GM19455 (cell line): ENCODE measurements around the gene CPS1.

Experiments used
- ATAC-seq: cut with Tn5 transposase; IDR thresholded peaks from one replicate; pipeline ENCODE4 v1.9.1; 2021; ENCODE audit not compliant: unreplicated experiment

The CPS1 gene

DNA sequence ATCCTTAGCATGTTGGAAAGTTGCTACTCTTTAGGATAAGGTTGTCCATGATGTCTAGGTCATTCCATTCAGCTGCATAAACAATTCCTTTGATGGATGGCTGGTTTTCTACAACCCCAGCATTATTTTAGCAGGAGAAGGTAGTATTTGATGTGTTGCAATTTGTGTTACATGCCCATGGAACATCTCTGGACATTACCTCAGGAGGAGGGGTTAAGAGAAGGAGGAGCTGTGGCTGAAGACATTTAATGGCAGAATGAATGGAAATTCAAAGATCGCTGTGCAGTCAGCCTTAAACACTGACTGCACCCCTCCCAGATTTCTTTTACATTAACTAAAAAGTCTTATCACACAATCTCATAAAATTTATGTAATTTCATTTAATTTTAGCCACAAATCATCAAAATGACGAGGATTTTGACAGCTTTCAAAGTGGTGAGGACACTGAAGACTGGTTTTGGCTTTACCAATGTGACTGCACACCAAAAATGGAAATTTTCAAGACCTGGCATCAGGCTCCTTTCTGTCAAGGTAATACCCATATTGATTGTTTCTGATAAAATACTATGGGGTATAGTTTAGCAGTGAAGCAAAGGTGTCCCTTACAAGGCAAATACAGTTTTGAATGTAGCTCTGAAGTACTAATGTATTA lies at the start of gene CPS1:
Gene CPS1, plus strand, starts transcription at position 271 of the 652 bp plus-strand sequence. Its CDS starts 135 bp downstream, at position 406.
- ATAC-seq = no peak

DNA sequence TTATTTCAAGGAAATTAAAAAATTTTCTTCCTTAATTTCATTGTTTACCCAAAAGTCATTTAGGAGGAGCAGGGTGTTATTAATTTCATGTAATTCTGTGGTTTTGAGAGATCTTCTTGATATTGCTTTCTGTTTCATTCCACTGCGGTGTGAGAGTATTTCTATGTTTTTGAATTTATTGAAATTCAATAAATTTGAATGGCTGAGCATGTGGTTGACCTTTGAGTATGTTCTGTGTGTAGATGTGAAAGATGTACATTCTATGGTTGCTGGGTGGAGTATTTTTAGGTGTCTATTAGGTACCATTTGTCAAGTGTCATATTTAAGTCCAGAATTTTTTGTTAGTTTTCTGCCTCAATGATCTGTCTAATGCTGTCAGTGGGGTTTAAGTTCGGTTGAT lies 40.5 kb upstream of the CPS1 start:
- ATAC-seq = no peak

DNA sequence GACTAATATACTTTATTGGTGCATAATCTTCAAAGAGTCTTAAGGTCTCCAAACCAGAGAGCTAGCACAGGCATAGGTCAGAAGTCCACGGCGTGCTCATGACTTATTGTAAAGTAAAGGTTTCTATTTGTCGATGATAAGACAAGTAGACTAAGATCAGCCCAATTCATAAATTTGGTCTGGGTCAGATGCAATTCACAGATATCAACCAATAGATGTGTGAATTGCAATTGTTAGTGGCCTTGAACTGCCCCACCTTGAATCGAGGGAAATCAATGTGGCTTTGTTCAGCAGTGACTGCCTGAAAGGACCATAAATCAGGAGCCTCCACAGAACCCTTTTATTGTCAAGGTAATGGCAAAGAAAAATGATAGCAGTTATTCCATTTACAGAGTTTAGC lies 39.1 kb upstream of the CPS1 start:
- no peak for ATAC-seq

DNA sequence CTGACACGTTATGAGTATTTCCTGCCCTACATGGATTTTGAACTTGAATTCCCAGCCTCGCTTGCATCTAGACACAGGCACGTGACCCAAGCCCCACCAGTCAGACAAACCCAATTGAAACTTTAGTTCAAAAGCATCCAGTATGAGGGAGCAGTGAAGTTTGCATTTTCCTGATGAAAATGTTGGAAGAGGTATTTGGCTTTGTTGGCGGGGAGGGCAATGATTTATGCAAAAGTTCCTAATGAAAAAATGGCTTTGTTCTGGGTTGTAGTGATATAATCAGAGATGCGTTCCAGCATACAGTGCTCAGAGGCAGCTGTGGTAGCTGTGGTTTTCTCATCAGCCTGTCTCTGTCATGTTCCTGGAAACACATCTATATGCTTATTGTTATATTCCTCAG lies 36.8 kb upstream of the CPS1 start:
- ATAC-seq = no peak

DNA sequence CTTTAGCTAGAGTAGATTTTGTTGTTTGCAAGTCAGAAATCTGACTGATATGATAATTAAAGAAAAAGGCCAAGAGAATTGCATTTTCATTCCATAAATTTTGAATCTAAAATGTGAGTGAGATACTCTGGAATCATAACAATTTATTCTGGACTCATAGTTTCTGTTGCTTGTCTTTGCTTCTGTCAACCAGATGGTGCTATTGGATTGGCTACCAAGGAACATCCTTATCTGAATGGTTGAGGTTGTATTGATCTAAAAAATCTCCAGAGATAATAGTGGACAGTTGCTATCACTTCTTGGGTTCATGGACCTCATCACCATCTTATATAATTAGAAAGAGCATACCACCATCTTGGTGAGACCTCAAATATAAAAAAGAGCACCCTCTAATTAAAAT lies 34.0 kb upstream of the CPS1 start:
- ATAC-seq = no peak

DNA sequence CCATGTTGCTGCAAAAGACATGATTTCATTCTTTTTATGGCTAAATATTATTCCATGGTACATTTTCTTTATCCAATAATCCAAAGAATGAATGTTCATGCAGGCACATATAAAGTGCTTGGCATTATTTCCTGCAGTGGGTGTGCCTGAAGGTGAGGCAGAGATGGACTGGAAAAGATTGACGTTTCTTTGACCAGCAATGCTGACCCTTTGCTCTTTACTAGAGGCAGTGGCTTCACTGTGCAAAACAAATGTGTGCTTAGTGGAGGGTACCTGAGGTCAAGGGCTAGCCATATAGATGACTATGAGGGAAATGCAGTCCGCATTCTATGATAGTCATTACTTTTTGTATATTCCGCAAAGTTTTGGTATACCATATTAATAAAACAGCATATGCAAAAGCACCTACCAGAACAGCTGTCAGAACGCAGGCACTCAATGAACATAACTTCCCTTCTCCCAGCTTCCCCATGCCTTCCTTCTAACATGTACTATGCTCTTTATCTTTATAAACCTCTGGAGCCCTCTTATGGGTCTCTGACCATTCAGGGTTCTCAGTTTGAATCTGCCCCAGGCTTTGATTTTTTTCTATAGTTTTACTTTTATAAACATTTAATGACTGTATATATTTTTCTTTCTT lies 32.6 kb upstream of the CPS1 start:
- ATAC-seq = no peak

DNA sequence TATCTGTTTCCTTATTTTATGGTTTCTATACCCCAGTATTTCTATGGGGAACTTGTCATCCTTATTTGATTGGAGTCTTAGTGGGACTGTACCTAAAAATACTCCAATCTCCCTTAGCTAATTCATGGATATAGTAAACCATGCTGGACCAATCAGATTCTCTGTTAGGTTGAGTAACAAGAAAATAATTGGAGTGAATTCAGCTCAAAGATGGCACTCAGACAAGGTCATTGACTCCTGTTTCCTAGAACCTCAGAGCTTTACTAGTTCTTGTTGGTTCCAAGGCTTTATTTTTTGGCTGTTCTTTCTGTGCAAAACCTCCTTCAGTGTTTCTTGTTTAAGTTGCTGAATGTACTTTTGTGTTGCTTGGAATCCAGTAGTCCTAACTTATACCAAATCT lies 31.9 kb upstream of the CPS1 start:
- no peak for ATAC-seq

DNA sequence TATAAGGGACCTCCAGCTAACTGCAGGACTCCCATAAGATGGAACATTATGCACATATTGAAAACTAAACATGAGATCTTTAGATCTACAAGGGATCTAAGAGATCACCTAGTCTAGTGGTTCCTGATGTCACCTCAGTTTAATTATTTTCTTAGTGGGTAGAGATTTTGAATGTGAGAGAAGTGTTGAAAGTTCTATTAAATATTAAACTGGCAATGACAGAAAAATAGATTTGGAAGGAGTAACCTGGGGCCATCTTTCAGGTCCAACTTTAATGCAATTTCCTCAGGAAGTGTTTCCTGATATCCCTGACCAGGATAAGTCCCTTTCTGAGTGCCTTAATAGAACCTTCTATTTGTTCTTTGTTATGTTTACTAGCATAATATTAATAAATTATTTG lies 29.1 kb upstream of the CPS1 start:
- no peak for ATAC-seq

DNA sequence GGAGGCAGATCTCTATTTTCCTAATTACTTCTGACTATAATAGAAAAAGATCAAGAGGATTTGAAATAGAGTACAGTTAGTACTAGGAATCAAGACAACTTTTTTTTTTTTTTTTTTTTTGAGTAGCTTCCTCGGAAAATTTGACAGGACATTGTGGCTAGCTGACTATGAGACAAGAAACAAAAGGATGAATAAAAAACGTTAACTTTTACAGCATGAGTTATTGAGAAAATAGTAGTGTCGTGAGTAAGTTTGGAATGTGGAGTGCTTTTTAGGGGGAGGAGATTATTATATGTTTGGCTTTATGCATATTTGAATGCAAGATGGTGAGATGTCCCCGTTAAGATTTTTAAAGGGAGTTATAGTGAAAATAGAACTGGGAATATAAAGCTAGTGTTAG lies 27.7 kb upstream of the CPS1 start:
- ATAC-seq = no peak

DNA sequence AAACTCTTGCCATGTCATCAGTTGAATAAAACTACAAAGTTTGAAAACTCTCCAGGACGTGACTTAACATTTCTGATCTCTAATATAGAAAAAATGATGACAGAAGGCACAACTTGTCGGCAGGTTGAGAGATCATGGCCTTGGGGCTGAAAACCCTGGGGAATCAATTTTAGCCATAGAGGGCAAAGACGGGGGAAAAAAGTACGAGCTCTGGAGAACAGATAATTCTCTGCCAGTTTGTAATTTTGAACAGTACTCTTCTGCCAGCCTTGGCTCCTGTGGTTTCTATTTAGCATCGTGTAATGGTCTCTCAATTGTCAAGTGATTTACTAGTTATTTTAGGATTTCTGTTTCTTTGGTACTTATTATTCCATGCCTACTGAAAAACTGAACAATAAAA lies 25.3 kb upstream of the CPS1 start:
- no peak for ATAC-seq

DNA sequence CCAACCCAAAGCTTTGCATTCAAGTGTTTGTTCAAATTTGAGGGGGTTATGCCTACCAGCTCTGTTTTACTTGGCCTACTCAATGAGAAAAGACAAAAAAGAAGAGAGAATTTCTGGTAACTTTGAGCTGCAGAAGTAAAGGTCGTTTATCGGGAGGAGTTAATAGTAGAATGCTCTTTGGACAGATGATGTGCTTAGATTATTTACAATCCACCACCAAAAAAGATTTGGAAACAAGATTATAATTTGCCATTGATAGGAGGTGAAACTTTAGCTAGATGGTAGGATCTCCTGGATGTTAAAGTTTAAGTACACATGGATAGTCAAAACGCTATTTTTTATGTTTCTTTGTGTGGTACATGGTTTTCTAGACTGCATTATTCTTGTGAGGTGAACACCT lies 24.9 kb upstream of the CPS1 start:
- ATAC-seq = no peak

DNA sequence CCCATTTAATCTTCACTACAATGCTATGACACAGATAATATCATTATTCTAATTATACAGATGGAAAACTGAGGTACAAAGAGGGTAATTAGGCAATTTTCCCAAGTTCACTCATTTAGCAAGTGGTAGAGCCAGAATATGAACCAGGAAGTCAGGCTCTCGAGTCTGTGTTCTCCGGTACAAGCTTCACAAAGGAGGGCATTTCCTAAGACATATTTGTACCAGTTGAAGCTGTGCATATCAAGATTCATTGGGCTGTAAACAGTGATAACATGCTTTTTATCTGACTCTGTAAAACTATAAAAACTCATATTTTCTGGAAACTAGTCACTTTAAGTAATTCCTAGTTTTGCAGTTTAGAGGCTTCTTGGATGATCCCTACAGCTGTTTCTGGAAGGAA lies 23.0 kb upstream of the CPS1 start:
- ATAC-seq = no peak

DNA sequence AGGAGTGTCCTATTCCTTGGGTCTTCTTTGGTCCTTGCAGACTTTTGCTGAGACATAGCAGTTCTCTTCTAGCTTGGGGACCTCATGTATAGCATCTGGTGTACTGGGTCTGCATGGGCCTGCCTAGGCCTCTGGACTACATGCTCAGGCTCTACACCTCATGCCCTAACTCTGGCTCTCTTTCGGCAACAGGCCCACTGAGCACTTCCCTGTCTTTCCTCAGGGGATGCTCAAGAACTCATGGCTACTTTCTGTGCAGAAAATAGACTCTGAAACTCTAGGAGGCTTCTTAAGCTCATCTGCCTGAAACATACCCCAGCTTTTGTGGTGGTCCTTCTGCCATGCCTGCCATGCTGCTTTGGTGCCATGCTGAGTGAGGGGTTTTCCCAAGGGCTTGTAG lies 21.5 kb upstream of the CPS1 start:
- ATAC-seq = no peak

DNA sequence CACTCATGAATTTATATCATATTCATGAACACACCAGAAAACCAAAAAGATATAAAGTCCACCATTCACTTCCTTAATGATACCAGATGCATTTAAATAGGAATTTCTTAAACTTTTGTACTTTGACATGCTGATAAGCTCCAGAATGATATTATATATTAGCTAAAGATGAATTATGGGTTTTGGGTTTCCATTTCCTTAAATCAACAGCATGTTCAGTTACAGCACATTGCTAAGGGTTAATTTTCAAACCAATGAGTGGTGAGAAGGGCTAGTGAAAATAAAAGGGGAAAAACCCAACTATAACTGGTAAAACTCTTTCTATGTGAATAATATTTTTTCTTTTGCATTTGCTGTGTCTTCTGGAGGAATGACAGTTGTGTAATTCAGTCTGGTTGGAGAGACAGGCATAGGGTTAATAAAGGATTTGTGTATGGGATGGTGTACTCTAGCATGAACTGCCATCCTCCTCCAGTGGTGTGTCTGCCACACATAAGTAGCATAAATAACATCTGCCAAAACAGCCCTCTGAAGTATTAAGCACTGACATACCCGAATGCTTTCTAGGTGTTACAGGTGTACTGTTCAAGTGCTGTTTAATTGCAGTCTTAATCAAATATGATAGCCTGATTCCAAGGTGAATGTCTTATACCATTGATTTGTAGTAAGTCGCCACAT lies 19.3 kb upstream of the CPS1 start:
- ATAC-seq = no peak

DNA sequence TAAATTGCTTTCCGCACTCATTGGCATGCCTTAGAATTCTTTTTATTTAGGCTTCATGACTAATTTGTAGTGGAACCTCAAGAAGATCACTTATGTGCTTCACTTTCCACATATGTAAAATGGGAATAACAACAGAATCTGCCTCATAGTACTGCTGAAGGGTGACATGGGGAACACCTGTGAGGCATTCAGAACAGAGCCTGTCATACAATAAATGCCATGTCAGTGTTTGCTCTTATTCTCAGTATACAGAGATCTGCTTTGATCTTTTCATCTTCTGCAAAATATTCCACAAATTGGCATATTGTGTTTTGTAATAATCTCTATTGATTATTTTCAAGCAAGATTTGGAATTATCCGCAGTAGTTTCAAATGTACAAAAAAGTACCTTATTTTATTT lies 17.4 kb upstream of the CPS1 start:
- no peak for ATAC-seq

DNA sequence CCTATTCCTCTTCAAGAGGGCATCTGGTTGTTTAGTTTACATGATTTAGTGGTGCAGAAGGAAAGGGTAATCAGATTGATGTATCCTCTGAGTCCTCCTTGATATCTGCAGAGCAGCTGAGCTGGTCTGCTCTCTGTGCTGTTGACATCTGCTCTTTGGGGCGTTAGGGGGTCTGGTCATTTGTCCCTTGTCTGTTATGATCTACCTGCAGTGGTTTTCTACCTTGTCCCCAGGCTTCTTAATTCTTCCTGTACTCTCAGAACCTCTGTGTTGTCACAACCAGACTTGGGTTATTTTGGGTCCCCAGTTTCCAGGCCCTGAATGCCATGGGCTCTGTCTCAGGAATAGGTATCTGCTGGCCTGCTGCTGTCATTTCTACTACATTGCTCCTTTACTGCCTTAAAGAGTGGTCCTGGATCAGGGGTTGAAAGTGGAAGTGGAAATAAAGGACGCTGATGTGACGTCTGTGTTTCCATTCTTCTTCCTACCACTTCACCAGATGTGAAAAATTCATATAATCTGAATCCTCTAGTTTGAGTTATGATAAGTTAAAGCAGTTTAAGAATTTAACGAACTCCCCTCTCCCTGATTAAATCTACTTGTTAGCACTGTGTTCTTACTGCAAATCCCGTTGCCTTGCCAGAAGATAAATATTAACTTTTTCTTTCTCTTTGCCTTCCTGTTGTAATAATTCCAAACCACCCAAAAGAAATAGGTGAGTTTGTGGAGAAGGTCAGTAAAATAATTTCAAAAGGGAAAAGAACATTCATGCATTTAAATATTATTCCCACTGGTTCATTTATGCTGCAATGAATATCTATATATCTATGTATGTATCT lies 16.6 kb upstream of the CPS1 start:
- ATAC-seq = no peak

DNA sequence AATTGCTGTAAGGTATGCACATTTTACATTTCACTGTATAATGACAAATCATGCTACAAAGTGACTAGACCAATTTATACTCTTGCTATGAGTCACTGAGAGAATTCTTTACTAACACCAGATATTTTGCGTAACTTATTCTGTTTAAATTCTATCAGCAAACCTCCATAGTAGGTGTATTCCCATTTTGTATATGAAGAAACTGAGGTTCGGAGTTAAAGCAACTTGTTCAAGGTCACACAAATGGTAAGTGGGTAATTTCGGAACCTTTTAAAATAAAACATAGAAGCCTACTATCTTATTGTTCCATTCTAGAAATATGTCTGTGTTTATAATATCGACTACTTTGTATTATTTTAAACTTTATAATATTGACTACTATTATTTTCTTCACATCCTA lies 15.9 kb upstream of the CPS1 start:
- ATAC-seq = no peak

DNA sequence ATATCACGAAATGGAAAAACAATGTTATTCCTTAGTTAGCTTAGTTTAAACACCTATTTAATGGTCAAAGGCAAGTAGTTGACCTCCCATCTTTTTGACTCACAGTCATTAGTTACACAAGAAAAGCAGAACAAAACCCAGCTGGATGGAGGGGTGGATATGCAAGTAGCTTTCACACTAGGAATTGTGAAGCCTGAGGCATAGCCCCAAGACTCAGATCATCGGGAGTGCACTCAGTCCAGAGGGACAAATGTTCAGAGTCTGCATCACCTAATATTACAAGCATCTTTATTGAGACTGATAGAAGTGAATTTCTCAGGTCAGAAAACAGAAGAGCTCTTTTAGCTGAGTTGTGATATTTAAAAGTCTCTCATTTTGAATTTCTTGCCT lies 15.5 kb upstream of the CPS1 start:
- ATAC-seq = no peak

DNA sequence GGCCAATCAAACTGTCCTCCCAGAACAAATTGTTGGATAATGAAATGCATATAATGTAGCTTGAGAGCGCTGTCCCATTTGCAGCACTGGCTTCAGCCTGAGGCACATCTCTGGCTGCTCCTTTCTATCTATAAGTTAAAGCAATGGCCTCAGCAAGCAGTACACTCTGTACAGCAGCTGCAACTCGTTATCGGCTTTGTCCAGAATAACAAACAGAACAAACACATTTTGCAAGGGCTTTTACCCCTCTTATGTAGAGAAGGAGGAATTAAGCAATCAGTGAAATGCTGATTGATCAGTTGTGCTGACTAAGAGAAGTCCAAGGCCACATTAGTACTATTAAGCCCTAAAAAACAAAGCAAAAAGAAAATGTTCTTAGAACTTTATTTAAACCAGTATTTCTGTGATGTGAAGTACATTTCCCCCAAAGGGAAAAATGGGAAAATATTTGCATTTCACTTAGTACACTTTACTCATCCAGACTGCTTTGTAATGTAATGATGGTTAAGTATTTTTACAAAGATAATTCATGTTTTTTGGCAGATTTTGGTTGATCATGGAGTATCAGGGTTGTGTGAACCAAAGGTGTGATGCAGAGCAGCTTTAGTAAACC lies 15.0 kb upstream of the CPS1 start:
- no peak for ATAC-seq

DNA sequence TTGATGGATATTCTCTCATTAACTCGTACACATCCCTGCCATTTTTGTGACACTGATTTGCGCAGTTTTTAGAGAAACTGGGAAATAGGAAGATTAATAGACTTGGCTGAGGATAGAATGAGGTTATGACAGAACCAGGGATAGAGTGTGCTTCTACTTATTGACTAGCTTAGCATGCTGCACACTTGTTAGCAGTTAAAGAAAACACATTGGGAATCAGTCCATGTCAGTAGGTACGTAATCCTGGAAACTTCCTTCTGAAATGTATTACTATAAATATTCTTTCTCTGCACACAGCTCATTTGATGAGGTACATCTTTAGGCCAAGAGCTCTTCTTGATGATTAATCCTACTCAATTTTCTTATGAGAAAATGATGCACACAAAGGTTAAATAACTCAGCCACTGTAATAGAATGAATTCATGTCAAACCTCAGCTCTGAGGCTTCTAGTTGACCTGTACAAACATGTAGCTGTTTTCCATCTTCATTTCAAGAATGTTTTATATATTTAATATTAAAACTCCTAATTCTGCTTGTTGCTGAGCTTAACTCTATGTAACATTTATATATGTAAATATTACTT lies 12.3 kb upstream of the CPS1 start:
- ATAC-seq = no peak

DNA sequence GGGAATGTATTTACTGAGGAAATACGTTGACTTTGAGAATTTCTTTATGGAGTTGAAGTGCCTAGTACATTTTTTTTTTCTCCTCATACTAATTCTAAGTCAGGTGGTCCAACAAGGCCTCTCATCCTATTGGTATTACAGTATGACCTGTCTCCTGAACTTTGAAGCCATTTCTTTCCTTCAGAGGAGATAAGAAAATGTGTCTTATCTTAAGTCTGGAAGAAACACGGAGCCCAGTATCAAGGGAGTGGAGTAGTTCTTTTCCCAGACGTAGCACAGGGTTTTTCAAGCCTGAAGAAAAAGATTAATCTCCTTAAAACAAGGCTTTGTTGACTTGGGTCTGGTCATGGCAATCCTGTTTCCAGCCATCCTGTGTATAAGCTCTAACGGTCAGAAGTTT lies 11.6 kb upstream of the CPS1 start:
- no peak for ATAC-seq
